Activated T-cell treated with anti-CD3 and anti-CD28 coated beads for 24 hours (primary cell): ENCODE results near the gene KLHL33.

Experiments
- DNase-seq: peaks from one replicate; pipeline ENCODE4 v3.0.0-alpha.2; 2020; ENCODE audit warnings: low read depth

Gene KLHL33

GRCh38 chr14:20416223-20416622 is 19.7 kb downstream of the KLHL33 start:
- no peak for DNase-seq

GRCh38 chr14:20415782-20416206 is 20.2 kb downstream of the KLHL33 start:
- DNase-seq: no peak

- peak; percentile 18 for DNase-seq
Measured at GRCh38 chr14:20413744-20414082, 22.3 kb downstream of the KLHL33 start.

- DNase-seq: peak; percentile 68
Measured at GRCh38 chr14:20412876-20413743, 22.9 kb downstream of the KLHL33 start, which contains the start of gene TEP1. Gene TEP1, minus strand, starts transcription at chr14:20413501. Its CDS starts 5,062 bp downstream, at chr14:20408439.

- DNase-seq: no peak
Measured at GRCh38 chr14:20412411-20412810, 23.6 kb downstream of the KLHL33 start.

GRCh38 chr14:20409226-20409625 is 26.7 kb downstream of the KLHL33 start:
- no peak for DNase-seq

- no peak for DNase-seq
Measured at GRCh38 chr14:20403521-20403920, 32.4 kb downstream of the KLHL33 start.

DNA sequence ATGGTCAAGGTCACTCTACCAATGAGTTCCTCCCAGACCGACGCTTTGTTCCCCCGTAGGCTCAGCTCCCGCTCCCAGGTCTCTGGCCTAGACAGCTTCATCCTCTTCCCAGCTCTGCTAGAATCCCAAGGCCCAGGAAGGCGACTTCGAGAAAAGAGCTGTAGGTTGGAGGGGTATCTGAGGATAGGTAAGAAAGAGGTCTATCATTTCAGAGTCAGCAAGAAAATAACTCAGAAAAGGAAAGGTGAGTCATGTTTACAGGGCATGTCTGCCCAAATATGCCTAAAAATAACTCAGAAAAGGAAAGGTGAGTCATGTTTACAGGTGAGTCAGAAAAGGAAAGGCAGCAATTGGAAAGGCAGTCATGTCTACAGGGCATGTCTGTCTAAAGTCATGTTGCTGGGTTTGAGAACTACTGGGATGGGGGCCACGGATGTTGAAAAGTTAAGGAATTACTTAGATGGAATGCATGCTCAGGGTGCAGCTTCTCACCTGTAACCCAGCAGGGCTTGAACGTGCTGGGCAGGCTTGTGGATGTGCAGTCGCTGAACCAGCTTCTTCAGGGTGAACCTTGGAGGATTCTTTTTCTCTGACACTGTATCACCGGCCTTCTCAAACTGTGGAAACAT is 34.9 kb downstream of the KLHL33 start:
- DNase-seq: peak; percentile 18

DNA sequence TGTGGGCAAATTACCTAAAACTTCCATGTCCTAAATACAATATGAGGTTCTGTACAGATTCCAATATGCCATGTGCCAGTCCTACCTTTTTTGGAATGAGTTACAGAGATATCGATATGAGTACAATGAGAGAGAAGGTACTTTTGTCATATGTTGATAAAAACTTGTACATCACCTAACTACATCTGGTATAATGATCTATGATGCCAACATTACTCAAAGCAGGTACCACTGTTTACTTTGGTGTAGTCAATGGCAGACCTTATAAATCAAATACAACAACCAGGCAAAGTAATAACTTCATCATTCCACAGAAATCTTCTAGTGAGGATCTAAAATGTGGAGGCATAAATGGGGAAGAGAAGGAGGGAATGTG is 35.4 kb downstream of the KLHL33 start:
- no peak for DNase-seq

GRCh38 chr14:20397511-20397910 is 38.5 kb downstream of the KLHL33 start:
- no peak for DNase-seq

DNA sequence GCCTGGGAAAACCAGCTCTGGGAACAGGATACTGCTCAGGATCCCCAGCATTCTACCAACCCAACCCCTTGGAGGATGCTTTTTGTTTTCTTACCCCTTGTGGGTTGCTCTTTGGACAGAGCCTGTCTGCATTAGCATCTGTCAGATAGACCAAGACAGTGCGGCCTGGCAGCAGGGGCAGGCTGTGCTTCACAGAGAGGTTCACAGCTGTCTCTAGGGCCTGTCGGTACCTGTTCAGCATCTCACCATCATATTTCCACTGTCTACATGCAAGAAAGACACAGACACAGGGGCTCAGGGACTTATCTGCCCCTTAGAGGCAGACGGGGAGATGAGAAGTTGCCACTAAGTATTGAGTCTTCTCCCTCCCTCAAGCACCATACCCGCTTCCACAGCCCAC is 44.5 kb downstream of the KLHL33 start:
- no peak for DNase-seq

- DNase-seq: no peak
Measured at GRCh38 chr14:20388159-20388558, 47.8 kb downstream of the KLHL33 start.

- no peak for DNase-seq
Measured at GRCh38 chr14:20387576-20387975, 48.4 kb downstream of the KLHL33 start.

GRCh38 chr14:20386276-20386855 is 49.6 kb downstream of the KLHL33 start:
- DNase-seq: no peak

- DNase-seq: no peak
Measured at GRCh38 chr14:20384886-20385285, 51.1 kb downstream of the KLHL33 start.

- no peak for DNase-seq
Measured at GRCh38 chr14:20384321-20384720, 51.6 kb downstream of the KLHL33 start.

GRCh38 chr14:20383636-20384035 is 52.3 kb downstream of the KLHL33 start:
- no peak for DNase-seq

DNA sequence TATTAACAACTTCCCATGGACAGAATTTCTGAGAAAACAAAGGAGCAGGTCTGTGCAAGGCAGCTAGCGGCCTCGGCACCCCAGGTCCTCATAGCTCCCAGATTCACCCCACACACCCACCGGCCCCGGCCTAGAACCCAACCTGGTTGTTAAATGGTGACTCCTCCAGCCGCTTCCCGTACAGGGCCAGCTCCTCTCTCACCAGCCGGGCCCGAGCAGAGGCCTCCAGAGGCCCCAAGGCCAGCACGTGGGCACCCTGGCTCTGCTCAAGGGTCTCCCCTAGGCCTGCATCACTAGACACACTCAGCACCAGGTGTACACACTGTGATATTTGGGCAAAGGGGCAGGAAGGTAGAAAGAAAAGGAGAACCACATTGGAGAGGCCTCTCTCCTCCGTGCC is 52.9 kb downstream of the KLHL33 start:
- DNase-seq: no peak

DNA sequence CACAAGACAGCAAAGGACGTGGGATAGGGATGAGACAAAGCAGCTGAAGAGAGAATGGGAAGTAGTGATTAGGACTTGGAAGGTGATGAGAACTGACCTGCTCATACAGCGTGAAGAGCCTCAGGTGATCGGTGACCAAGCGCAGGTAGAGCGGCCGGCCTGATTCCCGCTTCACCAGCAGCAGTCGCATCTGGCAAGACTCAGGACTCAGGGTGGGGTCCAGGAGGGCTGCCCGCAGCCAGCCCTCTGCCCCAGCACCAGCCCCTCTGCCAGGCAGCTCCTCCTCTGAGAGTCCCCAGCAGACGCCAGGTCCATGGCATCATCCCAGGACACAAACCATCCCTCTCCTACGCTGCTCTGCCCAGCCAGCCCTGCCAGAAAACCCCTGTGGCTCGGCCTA is 53.4 kb downstream of the KLHL33 start:
- DNase-seq: no peak

- DNase-seq: no peak
Measured at GRCh38 chr14:20381341-20381740, 54.6 kb downstream of the KLHL33 start.

GRCh38 chr14:20380681-20381080 is 55.3 kb downstream of the KLHL33 start:
- no peak for DNase-seq

- DNase-seq: no peak
Measured at GRCh38 chr14:20379743-20380142, 56.2 kb downstream of the KLHL33 start.

DNA sequence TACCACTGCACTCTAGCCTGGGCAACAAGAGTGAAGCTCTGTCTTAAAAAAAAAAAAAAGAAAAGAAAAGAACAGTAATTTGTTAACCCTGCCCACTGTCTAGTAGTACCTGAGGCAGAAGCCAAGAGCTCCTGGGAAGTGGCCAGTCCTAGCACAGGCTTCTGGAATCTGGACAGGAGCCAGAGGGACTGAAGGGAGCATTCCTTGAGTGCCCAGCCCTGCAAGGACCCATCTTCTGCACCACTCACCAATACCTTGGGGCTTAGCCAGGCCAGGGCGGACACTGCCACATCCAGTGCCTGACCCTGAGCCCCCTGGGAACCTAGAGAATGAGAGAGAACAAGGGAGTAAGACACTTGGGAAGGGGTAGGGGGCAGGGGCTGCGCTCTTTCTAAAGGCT is 58.8 kb downstream of the KLHL33 start:
- DNase-seq: no peak
